Coronary artery (tissue), 2 donors: ENCODE data around the gene PPIF.

ENCODE experiments used
- DNase-seq: peaks from one replicate; pipeline ENCODE4 v3.0.0-alpha.2; 2017; ENCODE audit warnings: low spot score
- H3K27ac ChIP-seq, 2 donors: fragments of 200-600 bp; sonication (generic); one replicate each; pipeline ENCODE4 v1.5.1; 2016 to 2019
- H3K4me3 ChIP-seq: fragments of 200-600 bp; sonication (generic); 2 replicates; pipeline ENCODE4 v1.5.1; 2016; ENCODE audit warnings: mild to moderate bottlenecking, moderate library complexity
- CTCF ChIP-seq: fragments of 200-600 bp; sonication (generic); IDR thresholded peaks from one replicate; pipeline ENCODE4 v1.5.1; 2019; ENCODE audit warnings: antibody characterized with exemption

Gene PPIF

GRCh38 chr10:79344502-79345195 lies 2.6 kb upstream of the PPIF start:
- TF ChIP-seq CTCF, result no peak
- Histone ChIP-seq H3K27ac (no peak overlapping the region), H3K4me3 (no peak overlapping the region)
- DNase-seq, result no peak

GRCh38 chr10:79345241-79346011 lies 1.8 kb upstream of the PPIF start:
- no peak overlapping the region for H3K27ac ChIP-seq
- TF ChIP-seq CTCF, result no peak
- H3K4me3 ChIP-seq, result no peak overlapping the region
- peak; percentile 69 for DNase-seq

GRCh38 chr10:79346012-79346340 lies 1.3 kb upstream of the PPIF start:
- no peak for TF ChIP-seq CTCF
- no peak overlapping the region for H3K4me3 ChIP-seq
- DNase-seq, result no peak
- H3K27ac ChIP-seq, result no peak overlapping the region

GRCh38 chr10:79346388-79347225 lies 662 bp upstream of the PPIF start:
- no peak overlapping the region for H3K27ac ChIP-seq
- no peak for TF ChIP-seq CTCF
- DNase-seq, result peak; percentile 71
- peak overlapping the region; percentile 96 for H3K4me3 ChIP-seq

GRCh38 chr10:79347894-79348639 lies 798 bp downstream of the PPIF start:
- Histone ChIP-seq H3K27ac (peak overlapping the region; percentile 53 to 88), H3K4me3 (peak overlapping the region; percentile 96)
- DNase-seq, result peak; percentile 85
- TF ChIP-seq CTCF, result no peak

- Histone ChIP-seq H3K4me3 (peak overlapping the region; percentile 96), H3K27ac (peak overlapping the region in 1 of 2 donors; percentile 88)
- TF ChIP-seq CTCF, result no peak
- DNase-seq, result peak; percentile 74
These were observed 1.3 kb downstream of the PPIF start for GRCh38 chr10:79348640-79348988.
